ENCODE results near the gene KCND3.

The KCND3 gene

GRCh38 chr1:111943846-111944749 lies 45.4 kb downstream of the KCND3 start:
- H3K4me3 ChIP-seq: no peak overlapping the region
- no peak for TF ChIP-seq POLR2AphosphoS5 (IDR thresholded peaks at IDR 0.05; ENCODE audit: borderline replicate concordance, low read depth, low read length)
- TF ChIP-seq FOXP2 (optimal IDR thresholded peaks at IDR 0.05; ENCODE audit: control extremely low read depth, extremely low read length, insufficient read depth): no peak
- TF ChIP-seq EZH2 (IDR thresholded peaks at IDR 0.05): no peak
- no peaks in the 10 kb centered on the region for H3K36me3 ChIP-seq (ENCODE audit: insufficient read depth, low read length)
- DNase-seq (ENCODE audit: low read depth, low spot score): no peak
- H3K27ac ChIP-seq: no peak overlapping the region
- H3K9ac ChIP-seq (ENCODE audit: insufficient read length): no peak overlapping the region
- no peaks in the 10 kb centered on the region for H3K9me3 ChIP-seq (ENCODE audit: low read depth, low read length)

GRCh38 chr1:111943066-111943465 lies 46.4 kb downstream of the KCND3 start:
- no peak for TF ChIP-seq POLR2AphosphoS5 (IDR thresholded peaks at IDR 0.05; ENCODE audit: borderline replicate concordance, low read depth, low read length)
- TF ChIP-seq EZH2 (IDR thresholded peaks at IDR 0.05): no peak
- no peak for TF ChIP-seq FOXP2 (optimal IDR thresholded peaks at IDR 0.05; ENCODE audit: control extremely low read depth, extremely low read length, insufficient read depth)
- no peaks in the 10 kb centered on the region for H3K36me3 ChIP-seq (ENCODE audit: insufficient read depth, low read length)
- no peak for DNase-seq (ENCODE audit: low read depth, low spot score)
- H3K9me3 ChIP-seq (ENCODE audit: low read depth, low read length): no peaks in the 10 kb centered on the region
- H3K4me3 ChIP-seq: no peak overlapping the region
- H3K27ac ChIP-seq: no peak overlapping the region
- no peak overlapping the region for H3K9ac ChIP-seq (ENCODE audit: insufficient read length)

GRCh38 chr1:111938536-111938935 lies 50.9 kb downstream of the KCND3 start:
- TF ChIP-seq FOXP2 (optimal IDR thresholded peaks at IDR 0.05; ENCODE audit: control extremely low read depth, extremely low read length, insufficient read depth): no peak
- TF ChIP-seq EZH2 (IDR thresholded peaks at IDR 0.05): no peak
- no peak for TF ChIP-seq POLR2AphosphoS5 (IDR thresholded peaks at IDR 0.05; ENCODE audit: borderline replicate concordance, low read depth, low read length)
- no peak overlapping the region for H3K27ac ChIP-seq

GRCh38 chr1:111938123-111938522 lies 51.3 kb downstream of the KCND3 start:
- Histone ChIP-seq H3K9me3 (ENCODE audit: low read depth, low read length) (no peaks in the 10 kb centered on the region), H3K9ac (ENCODE audit: insufficient read length) (no peak overlapping the region), H3K4me3 (no peak overlapping the region), H3K27ac (no peak overlapping the region), H3K36me3 (ENCODE audit: insufficient read depth, low read length) (no peaks in the 10 kb centered on the region)
- no peak for DNase-seq (ENCODE audit: low read depth, low spot score)
- TF ChIP-seq EZH2 (IDR thresholded peaks at IDR 0.05) (no peak), FOXP2 (optimal IDR thresholded peaks at IDR 0.05; ENCODE audit: control extremely low read depth, extremely low read length, insufficient read depth) (no peak), POLR2AphosphoS5 (IDR thresholded peaks at IDR 0.05; ENCODE audit: borderline replicate concordance, low read depth, low read length) (no peak)

More at GRCh38 chr1:111938536-111938935, 50.9 kb downstream of the KCND3 start:
- H3K9me3 ChIP-seq (ENCODE audit: low read depth, low read length): no peaks in the 10 kb centered on the region
- no peak overlapping the region for H3K9ac ChIP-seq (ENCODE audit: insufficient read length)
- no peak for DNase-seq (ENCODE audit: low read depth, low spot score)
- no peaks in the 10 kb centered on the region for H3K36me3 ChIP-seq (ENCODE audit: insufficient read depth, low read length)
- no peak overlapping the region for H3K4me3 ChIP-seq

- H3K4me3 ChIP-seq: no peak overlapping the region
- TF ChIP-seq EZH2 (IDR thresholded peaks at IDR 0.05) (no peak), POLR2AphosphoS5 (IDR thresholded peaks at IDR 0.05; ENCODE audit: borderline replicate concordance, low read depth, low read length) (no peak), FOXP2 (optimal IDR thresholded peaks at IDR 0.05; ENCODE audit: control extremely low read depth, extremely low read length, insufficient read depth) (no peak)
- no peak overlapping the region for H3K27ac ChIP-seq
- DNase-seq (ENCODE audit: low read depth, low spot score): no peak
- H3K9ac ChIP-seq (ENCODE audit: insufficient read length): no peak overlapping the region
- no peaks in the 10 kb centered on the region for H3K9me3 ChIP-seq (ENCODE audit: low read depth, low read length)
- H3K36me3 ChIP-seq (ENCODE audit: insufficient read depth, low read length): no peaks in the 10 kb centered on the region
Observed at GRCh38 chr1:111937147-111937725, 52.2 kb downstream of the KCND3 start.

GRCh38 chr1:111934106-111934852 lies 55.2 kb downstream of the KCND3 start:
- H3K36me3 ChIP-seq (ENCODE audit: insufficient read depth, low read length): no peaks in the 10 kb centered on the region
- no peak overlapping the region for H3K9ac ChIP-seq (ENCODE audit: insufficient read length)
- TF ChIP-seq EZH2 (IDR thresholded peaks at IDR 0.05) (no peak), FOXP2 (optimal IDR thresholded peaks at IDR 0.05; ENCODE audit: control extremely low read depth, extremely low read length, insufficient read depth) (no peak), POLR2AphosphoS5 (IDR thresholded peaks at IDR 0.05; ENCODE audit: borderline replicate concordance, low read depth, low read length) (no peak)
- no peak overlapping the region for H3K4me3 ChIP-seq
- H3K27ac ChIP-seq: no peak overlapping the region
- DNase-seq (ENCODE audit: low read depth, low spot score): no peak
- no peaks in the 10 kb centered on the region for H3K9me3 ChIP-seq (ENCODE audit: low read depth, low read length)

- no peak for DNase-seq (ENCODE audit: low read depth, low spot score)
- TF ChIP-seq EZH2 (IDR thresholded peaks at IDR 0.05): no peak
- TF ChIP-seq FOXP2 (optimal IDR thresholded peaks at IDR 0.05; ENCODE audit: control extremely low read depth, extremely low read length, insufficient read depth): no peak
- no peak for TF ChIP-seq POLR2AphosphoS5 (IDR thresholded peaks at IDR 0.05; ENCODE audit: borderline replicate concordance, low read depth, low read length)
- no peak overlapping the region for H3K27ac ChIP-seq
- no peak overlapping the region for H3K9ac ChIP-seq (ENCODE audit: insufficient read length)
- H3K9me3 ChIP-seq (ENCODE audit: low read depth, low read length): no peaks in the 10 kb centered on the region
- no peaks in the 10 kb centered on the region for H3K36me3 ChIP-seq (ENCODE audit: insufficient read depth, low read length)
- no peak overlapping the region for H3K4me3 ChIP-seq
Observed at GRCh38 chr1:111930356-111930755, 59.1 kb downstream of the KCND3 start.

GRCh38 chr1:111928531-111928930 lies 60.9 kb downstream of the KCND3 start:
- H3K9me3 ChIP-seq (ENCODE audit: low read depth, low read length): no peaks in the 10 kb centered on the region
- H3K4me3 ChIP-seq: no peak overlapping the region
- no peak for TF ChIP-seq POLR2AphosphoS5 (IDR thresholded peaks at IDR 0.05; ENCODE audit: borderline replicate concordance, low read depth, low read length)
- TF ChIP-seq EZH2 (IDR thresholded peaks at IDR 0.05): no peak
- no peak for TF ChIP-seq FOXP2 (optimal IDR thresholded peaks at IDR 0.05; ENCODE audit: control extremely low read depth, extremely low read length, insufficient read depth)
- H3K36me3 ChIP-seq (ENCODE audit: insufficient read depth, low read length): no peaks in the 10 kb centered on the region
- DNase-seq (ENCODE audit: low read depth, low spot score): no peak
- H3K9ac ChIP-seq (ENCODE audit: insufficient read length): no peak overlapping the region
- H3K27ac ChIP-seq: no peak overlapping the region

Measured in SK-N-MC (cell line).